Pulmonary artery endothelial cell (primary cell): ENCODE results near the gene PLOD1. TPM values are rescaled to one million over a fixed set of nuclear protein-coding genes. Genes with fewer than 3 reads are reported as not detected.

ENCODE experiments used
- DNase-seq: peaks from one replicate; pipeline ENCODE4 v3.0.0-alpha.2; 2011; ENCODE audit warnings: low read depth, low spot score
- total RNA-seq: library from RNA; depleted of rRNA; stranded (reverse); fragments of >200 nt; gene quantifications from 2 replicates; pipeline ENCODE4 v1.2.3, GENCODE V29; 2014

Gene PLOD1
- total RNA-seq, 1 donor from 2014 or later = 342 TPM

- no peak for DNase-seq
Measured at GRCh38 chr1:11978301-11978700, 43.8 kb downstream of the PLOD1 start.

GRCh38 chr1:11979028-11979850 lies 44.7 kb downstream of the PLOD1 start:
- DNase-seq = no peak

GRCh38 chr1:11979851-11980675 lies 45.5 kb downstream of the PLOD1 start, which contains the start of gene MFN2:
Gene MFN2 (plus strand): TSS chr1:11980444. CDS start chr1:11989169, 8,725 bp downstream.
- DNase-seq = peak; percentile 94

- no peak for DNase-seq
Measured at GRCh38 chr1:11980676-11980972, 46.1 kb downstream of the PLOD1 start.

GRCh38 chr1:11981378-11982009 lies 47.0 kb downstream of the PLOD1 start:
- no peak for DNase-seq

GRCh38 chr1:11982010-11982392 lies 47.5 kb downstream of the PLOD1 start:
- no peak for DNase-seq

GRCh38 chr1:11984121-11984520 lies 49.6 kb downstream of the PLOD1 start:
- DNase-seq = no peak

GRCh38 chr1:11984576-11984975 lies 50.1 kb downstream of the PLOD1 start:
- DNase-seq = no peak

- no peak for DNase-seq
Measured at GRCh38 chr1:11985171-11985570, 50.7 kb downstream of the PLOD1 start.

GRCh38 chr1:11985851-11986250 lies 51.3 kb downstream of the PLOD1 start:
- no peak for DNase-seq

- no peak for DNase-seq
Measured at GRCh38 chr1:11989669-11990068, 55.2 kb downstream of the PLOD1 start.

- DNase-seq = no peak
Measured at GRCh38 chr1:11990303-11991032, 56.0 kb downstream of the PLOD1 start.

- no peak for DNase-seq
Measured at GRCh38 chr1:11991969-11992676, 57.6 kb downstream of the PLOD1 start.

- DNase-seq = peak; percentile 20
Measured at GRCh38 chr1:11997081-11997850, 62.7 kb downstream of the PLOD1 start.

GRCh38 chr1:11998636-11999035 lies 64.1 kb downstream of the PLOD1 start:
- no peak for DNase-seq

GRCh38 chr1:11999236-11999635 lies 64.7 kb downstream of the PLOD1 start:
- DNase-seq = no peak

GRCh38 chr1:12001249-12001917 lies 66.9 kb downstream of the PLOD1 start:
- DNase-seq = no peak

- DNase-seq = no peak
Measured at GRCh38 chr1:12001996-12002493, 67.5 kb downstream of the PLOD1 start.

GRCh38 chr1:12003762-12004161 lies 69.2 kb downstream of the PLOD1 start:
- no peak for DNase-seq
